HG03196 (cell line): ENCODE measurements around the gene IFNGR2.
A peak's percentile ranks its signal among the peaks of the same experiment; 100 is the strongest.
"Not testable (repeated sequence)": the region's sequence is repeated elsewhere in the genome, so short reads cannot be mapped to it uniquely, and the experiment has no call there.

Source experiments
- ATAC-seq: cut with Tn5 transposase; IDR thresholded peaks from one replicate; pipeline ENCODE4 v1.9.1; 2021; ENCODE audit not compliant: unreplicated experiment

The IFNGR2 gene

DNA sequence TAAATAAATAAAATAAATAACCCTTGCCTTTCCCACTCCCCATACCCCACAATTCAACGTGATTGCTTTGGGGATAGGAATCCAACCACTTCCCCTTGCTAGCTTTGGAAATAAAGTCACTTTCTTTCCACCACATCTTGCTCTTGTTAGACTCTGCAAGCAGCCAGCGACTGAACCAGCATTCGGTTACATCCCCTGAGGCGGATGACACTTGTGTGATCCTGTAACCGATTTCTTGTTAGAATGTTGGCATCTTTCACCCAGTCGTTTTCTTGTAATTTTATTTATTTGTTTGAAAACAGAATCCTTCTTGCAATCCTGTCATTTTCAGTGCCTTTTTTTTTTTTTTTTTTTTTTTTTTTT is 1.6 kb upstream of the IFNGR2 start:
- ATAC-seq, result no peak

DNA sequence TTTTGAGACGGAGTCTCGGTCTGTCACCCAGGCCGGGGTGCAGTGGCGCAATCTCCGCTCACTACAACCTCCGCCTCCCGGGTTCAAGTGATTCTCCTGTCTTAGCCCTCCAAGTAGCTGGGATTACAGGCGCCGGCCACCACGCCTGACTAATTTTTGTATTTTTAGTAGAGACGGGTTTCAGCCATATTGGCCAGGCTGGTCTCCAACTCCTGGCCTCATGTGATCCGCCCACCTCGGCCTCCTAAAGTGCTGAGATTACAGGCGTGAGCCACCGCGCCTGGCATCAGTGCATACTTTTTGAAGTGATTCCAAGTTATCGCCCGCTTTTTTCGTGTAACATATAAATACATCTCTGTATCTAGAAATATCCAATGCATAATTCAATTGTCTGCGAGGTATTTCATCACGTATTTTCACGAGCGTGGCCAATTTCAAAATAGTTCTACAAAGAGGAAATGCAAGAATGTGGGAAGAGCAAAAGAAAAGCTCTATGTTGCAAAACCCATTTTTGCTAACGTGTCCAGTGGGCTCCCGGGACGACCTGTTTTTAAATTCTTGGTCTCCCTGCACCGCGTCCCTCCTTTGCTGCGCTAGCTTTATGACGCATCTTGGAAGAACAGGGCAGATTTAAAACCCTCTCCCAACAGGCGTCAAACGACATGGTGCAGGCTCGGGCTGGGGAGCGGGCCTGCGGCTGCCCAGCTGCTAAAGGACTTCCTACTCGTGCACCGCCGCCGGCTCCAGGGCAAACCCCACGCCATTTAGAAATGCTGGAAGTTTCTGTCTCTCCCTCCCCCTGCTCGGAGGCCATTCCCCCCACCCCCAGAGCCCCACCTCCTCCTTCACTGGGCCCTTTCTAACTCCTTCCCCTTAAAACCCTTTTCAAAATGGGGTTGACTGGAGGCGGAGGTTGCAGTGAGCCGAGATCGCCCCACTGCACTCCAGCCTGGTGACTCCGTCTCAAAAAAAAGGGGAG is 923 bp upstream of the IFNGR2 start:
- ATAC-seq, result no peak

DNA sequence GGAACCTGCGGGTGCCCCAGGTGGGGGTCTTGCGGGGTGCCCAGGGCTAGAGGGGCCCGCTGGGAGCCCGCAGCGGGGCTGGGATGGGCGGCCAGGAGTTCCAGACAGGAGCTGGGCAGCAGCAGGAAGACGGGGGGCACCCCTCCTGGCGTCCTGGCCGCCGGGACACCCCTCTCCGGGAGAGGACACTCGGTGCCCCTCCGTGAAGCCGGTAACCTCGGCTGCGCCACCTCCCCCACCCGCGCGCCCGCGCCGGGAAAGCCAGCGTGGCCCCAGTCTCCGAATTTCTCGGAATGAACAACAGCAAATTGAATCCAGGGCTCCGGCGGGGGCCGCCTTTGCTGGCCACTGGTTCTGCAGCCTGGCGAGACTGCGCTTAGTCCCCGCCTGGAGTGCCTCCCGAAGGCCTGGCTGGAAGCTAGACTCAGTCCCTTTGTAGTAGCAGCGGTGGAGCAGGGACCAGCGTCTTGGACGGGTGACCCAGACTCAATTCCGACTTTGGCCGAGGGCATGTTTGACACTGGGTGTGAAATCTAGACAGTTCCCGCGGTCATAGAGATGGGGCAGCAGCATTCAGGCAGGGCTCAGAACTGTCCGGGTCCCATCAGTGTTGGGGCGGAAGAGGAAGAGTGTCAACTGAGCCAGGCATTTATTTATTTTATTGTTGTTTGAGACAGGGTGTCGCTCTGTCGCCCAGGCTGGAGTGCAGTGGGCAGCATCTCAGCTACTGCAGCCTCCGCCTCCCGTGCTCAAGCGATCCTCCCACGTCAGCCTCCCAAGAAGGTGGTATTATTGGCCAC is 773 bp downstream of the IFNGR2 start:
- ATAC-seq, result no peak

DNA sequence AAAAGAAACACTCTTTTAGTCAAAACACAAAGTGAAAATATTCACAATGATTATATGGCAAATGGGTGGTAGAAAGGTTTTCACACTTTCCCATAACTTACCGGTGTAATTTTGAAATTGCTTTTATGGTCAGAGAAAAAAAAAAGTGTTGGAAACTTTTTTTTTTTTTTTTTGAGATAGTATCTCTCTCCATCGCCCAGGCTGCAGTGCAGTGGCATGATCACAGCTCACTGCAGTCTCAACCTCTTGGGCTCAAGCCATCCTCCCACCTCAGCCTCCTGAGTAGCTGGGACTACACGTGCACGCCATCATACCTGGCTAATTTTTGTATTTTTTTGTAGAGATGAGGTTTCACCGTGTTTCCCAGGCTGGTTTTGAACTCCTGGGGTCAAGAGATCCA is 3.3 kb downstream of the IFNGR2 start:
- ATAC-seq, result no peak

DNA sequence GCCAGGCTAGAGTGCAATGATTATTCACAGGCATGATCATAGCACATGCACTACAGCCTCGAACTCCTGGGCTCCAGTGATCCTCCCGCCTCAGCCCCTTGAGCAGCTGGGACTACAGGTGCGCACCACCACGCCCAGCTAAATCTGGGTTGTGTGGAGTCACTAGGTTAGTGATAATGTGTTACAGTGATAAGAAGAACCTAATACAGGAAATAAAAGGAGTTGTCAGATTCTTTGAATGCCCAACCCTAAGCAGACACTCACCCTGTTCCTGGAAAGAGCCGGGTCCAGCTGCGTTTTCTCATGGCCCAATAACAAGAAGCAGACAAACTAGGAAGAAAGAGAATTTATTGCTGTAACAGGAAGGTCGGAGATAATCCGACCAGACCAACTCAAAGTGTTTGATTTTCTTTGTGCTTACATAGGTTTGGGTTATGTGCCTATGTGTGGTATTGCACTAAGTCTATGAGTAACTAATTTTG is 8.8 kb downstream of the IFNGR2 start:
- no peak for ATAC-seq

DNA sequence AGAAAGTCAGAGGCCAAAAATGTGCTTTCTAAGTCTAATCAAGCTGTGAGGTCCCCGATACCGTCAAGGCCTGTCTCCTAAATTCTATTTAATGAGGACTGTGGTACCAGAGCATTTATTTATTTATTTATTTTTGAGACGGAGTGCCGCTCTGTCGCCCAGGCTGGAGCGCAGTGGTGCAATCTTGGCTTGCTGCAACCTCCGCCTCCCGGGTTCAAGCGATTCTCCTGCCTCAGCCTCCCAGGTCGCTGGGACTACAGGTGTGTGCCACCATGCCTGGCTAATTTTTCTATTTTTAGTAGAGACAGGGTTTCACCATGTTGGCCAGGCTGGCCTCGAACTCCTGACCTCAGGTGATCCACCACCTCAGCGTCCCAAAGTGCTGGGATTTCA is 9.2 kb downstream of the IFNGR2 start:
- ATAC-seq, result not testable (repeated sequence)

DNA sequence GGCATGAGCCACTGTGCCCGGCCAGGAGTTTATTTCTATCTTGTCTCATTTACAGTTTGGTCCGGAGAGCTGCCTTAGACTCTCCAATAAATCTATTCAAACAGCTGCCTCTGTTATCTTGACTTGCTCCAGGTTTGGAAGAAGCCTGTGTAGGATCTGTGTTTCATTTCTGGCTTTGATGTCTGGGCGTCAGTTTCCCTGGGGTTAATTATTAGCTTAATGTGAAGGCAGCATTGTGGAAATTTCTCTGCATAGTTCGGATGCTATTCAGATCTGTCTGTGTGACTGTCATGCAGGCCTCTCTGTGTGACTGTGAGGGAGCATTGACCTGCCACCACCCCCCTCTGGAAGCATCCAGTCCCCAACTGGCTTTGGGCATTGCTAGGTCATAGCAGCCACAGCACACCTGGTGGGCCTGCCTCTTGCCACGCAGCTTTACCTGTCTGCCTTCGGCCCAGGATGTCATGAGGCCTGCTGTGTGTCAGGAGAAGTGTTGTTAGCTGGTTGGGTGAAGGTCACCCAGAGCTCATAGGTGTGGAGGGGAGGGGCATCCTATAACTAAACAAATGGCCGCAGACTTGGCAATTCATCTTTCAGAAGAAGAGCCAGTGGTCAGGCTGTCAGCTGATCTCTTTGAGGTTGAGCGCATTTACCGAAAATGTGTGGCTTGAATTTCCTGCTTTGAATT is 9.8 kb downstream of the IFNGR2 start:
- ATAC-seq, result peak; percentile 46

DNA sequence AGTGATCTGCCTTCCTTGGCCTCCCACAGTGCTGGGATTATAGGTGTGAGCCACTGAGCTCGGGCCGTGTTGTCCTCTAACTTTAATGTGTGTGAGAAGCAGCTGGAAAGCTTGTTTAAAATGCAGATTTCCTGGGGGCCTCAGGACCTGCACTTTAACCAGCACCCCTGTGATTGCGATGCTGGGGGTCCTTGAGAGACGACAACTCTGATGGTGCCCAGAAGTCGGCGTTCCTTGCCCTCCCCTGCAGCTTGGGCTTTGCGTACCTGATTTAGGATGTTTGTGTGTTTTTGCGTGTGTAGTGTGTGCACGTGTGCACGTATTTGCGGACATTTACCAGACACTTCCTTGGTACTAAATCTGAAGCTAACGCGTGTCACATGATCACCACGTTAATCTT is 10.9 kb downstream of the IFNGR2 start:
- no peak for ATAC-seq

DNA sequence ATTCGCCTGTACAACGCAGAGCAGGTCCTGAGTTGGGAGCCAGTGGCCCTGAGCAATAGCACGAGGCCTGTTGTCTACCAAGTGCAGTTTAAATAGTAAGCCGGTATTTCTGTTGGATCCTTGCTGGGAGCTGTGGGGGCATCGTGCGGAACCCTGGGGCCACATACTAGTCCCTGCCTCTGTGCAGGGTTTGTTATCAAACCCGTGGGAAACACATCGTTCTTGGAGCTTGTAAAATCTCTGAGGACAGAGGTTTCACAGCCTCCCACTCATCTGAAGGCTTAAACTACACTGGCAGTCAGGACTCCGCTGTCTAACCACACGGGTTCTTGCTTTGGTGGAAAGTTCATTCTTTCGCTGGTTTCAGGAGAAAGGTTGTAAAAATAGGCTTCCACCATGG is 11.7 kb downstream of the IFNGR2 start:
- no peak for ATAC-seq

DNA sequence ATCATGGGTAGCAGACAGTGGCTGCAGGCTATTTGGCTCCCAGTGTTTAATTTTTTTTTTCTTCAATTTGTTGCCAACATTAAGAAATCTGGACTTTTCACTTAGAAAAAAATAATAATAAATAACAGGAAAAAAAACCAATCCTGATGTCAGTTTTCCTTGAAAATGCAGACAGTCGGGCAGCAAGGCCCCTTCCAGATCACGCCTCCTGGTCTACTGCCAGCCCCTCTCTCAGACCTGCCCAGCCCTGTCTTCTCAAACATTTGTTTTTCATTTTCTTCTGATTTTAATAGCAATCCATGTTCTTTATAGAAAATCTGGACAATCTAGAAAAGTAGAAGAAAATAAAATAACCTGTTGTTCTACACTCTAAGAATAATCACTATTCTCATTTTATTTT is 15.5 kb downstream of the IFNGR2 start:
- no peak for ATAC-seq

DNA sequence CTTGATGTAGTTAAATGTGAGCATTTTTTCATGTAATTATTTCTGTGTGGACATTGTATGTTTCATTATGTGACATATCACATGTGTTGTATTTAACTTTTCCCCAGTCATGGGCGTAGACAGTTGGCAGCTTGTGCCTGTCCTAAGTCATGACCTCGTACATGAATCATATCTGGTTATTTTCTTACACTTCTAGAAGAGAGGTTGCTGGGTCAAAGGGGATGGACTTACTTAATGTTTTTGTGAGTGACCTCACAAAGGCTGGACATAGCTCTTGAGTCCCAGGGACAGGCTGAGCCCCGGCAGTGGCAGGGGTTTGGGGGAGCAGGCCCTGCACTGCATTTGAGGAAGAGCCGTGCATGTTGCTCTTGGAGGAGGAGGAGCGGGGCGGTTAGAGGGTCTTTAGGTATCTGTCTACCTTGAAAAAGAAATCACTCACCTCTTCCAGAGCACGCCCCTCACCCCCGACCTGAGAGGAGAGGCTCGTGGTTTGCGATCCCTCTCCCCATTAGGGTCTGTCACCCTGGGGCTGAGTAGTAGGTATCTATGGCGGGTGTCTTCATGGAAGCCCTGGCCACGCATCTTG is 16.4 kb downstream of the IFNGR2 start:
- ATAC-seq, result no peak

DNA sequence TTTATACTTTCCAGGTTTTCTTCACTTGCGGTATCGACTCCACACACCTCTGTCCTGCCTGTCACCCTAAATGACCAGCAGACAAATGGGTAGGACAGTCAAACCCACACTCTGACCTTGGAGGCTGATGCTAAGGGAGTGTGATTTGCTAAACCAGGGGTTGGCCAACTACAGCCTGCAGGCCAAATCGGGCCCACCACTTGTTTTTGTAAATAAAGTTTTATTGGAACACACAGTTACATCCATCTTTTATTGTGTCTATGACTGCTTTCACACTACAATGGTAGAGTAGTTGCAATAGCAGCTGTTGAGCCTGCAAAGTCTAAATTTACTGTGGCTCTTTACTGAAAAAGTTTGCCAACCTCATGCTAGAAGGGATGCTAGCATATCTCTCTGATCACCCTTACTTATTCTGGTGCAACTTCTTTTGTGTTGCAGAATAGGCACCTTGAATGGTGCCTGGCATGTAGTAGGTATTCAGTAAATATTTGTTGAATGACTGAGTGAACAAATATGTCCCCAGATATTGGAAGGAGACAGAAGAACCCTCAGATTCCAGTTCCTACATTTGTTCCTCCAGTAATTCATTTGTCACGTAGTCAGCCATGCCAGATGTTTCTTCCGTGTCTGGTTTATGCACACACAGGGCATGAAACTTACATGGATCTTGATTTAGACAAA is 18.6 kb downstream of the IFNGR2 start:
- ATAC-seq, result no peak

DNA sequence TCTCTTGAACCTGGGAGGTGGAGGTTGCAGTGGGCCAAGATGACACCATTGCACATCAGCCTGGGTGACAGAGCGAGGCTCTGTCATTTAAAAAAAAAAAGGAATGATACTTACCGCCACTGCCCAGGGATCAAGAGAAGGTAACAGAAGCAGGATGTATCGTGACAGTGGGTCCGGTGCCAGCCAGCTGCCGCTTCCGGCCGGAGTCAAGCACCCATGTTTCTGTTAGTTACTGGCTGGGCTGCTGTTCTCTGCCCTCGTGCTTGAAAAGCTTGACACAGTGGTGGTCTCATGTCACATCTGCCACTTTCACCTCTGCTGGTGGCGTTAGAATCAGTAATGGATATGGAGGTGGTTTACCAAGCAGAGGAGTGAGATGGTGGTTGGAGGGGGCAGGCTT is 21.0 kb downstream of the IFNGR2 start:
- ATAC-seq, result no peak

DNA sequence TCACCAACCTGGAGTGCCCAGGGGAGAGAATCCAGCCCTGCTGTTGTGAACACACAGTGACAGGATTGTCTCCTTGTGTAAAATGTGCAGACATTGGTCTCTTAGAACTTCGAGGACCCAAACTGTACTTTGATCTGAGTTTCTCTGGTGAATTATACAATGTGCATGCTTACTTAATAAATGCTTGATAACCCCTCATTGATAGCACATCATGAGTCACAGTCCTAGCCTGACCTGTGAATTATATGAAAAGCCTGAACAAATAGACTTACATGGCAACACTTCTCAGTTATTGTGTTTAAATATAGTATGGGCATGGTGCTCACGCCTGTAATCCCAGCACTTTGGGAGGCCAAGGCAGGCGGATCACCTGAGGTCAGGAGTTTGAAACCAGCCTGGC is 22.6 kb downstream of the IFNGR2 start:
- ATAC-seq, result no peak

DNA sequence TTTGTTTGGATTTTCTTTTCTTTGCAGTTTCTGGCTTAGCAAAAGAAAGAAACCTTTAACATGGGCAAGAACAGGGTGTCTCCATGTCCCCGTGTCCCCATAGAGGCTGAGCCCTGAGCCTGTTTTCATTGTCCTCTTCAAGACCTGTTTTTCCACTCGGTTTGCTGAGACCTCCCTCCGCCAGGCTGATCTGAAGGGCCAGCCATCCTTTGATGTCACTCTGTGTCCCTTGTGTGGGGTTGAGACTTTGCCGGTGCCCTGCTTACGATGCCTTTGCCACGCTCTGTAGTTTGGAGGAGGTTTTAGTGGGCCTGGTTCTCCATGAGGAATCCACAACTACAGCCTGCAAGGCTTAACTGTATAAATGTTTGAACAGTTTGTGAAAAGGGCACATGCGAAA is 23.8 kb downstream of the IFNGR2 start:
- no peak for ATAC-seq

DNA sequence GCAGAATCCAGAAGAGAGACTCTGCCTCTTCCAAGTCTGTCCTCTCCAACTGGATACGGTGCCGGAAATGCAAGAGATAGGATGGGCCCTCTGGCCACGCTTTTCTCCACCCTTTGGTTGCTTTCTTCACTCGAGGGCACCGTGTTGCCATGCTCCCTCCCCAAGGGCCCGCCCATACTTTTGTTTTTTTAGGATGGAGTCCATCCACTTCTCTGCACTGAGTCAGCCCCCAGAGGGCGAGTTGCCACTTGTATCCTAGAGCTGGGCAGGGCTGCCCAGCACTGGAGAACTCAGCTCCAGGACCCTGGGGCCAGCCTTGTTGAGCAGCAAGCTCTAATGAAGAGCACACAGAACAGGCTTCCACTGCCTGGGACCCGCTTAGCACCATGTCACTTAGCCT is 25.5 kb downstream of the IFNGR2 start:
- ATAC-seq, result no peak

DNA sequence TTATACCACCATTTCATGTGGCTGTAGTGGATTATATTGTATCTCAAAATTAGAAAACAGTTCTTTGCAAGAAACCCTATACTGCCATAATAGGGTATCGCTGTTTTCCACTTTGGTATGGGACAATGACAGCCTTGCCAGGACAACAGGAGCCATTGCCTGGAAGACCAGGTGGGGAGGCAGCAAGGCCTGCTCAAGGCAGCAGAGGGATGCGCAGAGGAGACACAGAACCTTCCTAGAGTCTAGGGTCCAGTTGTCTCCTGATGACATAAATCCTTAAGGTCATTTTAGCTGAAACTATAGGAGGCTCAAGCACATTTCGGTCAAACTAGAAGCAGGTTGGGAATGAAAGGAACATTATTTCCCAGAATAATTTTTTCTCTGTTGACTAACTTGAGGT is 27.6 kb downstream of the IFNGR2 start:
- ATAC-seq, result no peak

DNA sequence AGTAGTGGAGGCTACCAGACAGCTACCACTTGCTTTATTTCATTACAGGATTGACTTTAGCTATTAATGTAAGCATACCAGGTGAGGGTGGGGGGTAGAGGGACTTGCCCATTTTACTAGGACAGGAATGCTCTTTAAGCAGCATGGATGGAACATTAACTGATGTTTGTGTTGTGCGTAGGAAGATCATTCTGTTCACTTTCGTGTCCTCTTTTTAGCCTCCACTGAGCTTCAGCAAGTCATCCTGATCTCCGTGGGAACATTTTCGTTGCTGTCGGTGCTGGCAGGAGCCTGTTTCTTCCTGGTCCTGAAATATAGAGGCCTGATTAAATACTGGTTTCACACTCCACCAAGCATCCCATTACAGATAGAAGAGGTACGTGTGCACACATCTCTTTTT is 29.3 kb downstream of the IFNGR2 start:
- ATAC-seq, result no peak

DNA sequence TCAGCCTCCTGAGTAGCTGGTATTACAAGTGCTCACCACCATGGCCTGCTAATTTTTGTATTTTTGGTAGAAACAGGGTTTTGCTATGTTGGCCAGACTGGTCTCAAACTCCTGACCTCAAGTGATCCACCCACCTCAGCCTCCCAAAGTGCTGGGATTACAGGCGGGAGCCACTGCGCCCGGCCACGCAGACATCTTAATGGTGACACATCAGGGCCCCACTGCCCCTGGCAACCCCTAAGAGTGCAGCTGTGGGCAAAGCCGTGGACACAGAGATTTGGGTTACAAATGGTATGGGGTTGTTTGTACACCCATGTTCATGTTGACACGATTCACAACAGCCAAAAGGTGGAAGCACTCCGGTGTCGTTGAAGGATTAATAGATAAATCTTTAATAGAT is 29.8 kb downstream of the IFNGR2 start:
- no peak for ATAC-seq

DNA sequence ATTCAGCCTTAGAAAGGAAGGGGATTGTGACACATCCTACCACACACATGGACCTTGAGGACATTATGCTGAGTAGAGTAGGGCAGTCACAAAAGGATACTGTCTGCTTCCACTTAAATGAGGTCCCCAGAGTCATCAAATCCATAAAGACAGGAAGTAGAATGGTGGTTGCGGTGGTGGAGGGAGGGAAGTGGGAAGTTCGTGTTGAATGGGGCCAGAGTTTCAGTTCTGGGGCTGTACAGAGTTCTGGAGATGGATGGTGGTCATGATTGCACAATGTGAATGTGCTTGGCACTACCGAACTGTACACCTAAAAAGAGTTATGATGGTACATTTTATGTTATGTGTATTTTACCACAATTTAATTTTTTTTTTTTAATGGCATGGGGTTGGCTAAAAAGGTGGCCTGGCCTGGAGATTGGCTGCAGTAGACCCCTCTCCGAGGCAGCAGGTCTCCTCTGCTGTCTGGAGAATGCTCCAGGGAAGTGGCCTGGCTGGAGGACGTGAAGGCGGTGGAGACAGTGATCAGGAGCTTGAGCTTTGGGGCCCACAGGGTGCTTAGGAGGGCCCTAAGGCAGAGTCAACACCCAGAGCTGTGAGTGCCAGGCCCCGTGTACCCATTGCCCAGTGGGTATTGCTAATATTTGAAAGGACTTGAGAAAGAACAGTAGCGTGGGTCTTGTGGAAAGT is 30.4 kb downstream of the IFNGR2 start:
- ATAC-seq, result no peak
